GM12891 (cell line): ENCODE data around the gene FRYL.
"Not testable (repeated sequence)": the region's sequence is repeated elsewhere in the genome, so short reads cannot be mapped to it uniquely, and the experiment has no call there.

Source experiments
- DNase-seq: peaks from one replicate; pipeline ENCODE4 v3.0.0; 2011; ENCODE audit warnings: low spot score; ENCODE audit not compliant: insufficient read length
- FAIRE-seq: peaks from 2 replicates; lab custom pipeline; 2011; peaks lifted over from hg19 to GRCh38; lab: Jason Lieb, UNC
- PAX5 ChIP-seq: IDR thresholded peaks from 2 replicates; pipeline ENCODE4 v1.6.1; 2011; ENCODE audit warnings: low read length, moderate library complexity, mild to moderate bottlenecking; ENCODE audit not compliant: insufficient read depth, severe bottlenecking
- POLR2A ChIP-seq: IDR thresholded peaks from 2 replicates; pipeline ENCODE4 v1.6.1; 2011; ENCODE audit warnings: low read depth, low read length, control low read depth
- POLR2AphosphoS5 ChIP-seq: IDR thresholded peaks from 2 replicates; pipeline ENCODE4 v1.6.1; 2011; ENCODE audit warnings: low read depth, low read length, control low read depth
- POU2F2 ChIP-seq: IDR thresholded peaks from 2 replicates; pipeline ENCODE4 v1.6.1; 2011; ENCODE audit warnings: low read depth, mild to moderate bottlenecking, control low read depth, low read length, moderate library complexity
- SPI1 ChIP-seq: IDR thresholded peaks from 2 replicates; pipeline ENCODE4 v1.6.1; 2011; ENCODE audit warnings: low read depth, low read length, control low read depth
- TAF1 ChIP-seq: IDR thresholded peaks from 2 replicates; pipeline ENCODE4 v1.6.1; 2011; ENCODE audit warnings: low read depth, low read length, control low read depth

FRYL gene

DNA sequence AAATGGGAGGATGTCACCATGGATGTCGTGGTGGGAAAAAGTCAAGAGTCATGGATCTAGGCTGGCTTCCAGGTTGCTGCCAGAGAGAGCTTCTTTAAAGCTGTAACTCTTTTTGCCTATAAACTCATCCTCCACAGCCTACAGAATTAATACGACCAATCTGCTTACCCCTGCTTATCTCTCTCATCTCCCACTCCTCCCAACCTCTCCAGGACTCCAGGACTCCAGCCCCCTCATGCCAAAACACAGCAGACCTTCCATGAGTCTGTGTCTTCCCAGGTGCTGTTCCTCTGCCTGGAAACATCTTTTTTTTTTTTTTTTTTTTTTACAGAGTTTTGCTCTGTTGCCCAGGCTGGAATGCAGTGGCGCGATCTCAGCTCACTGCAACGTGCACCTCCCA lies 312.2 kb downstream of the FRYL start:
- no peak for TF ChIP-seq PAX5
- TF ChIP-seq POU2F2 = no peak
- no peak for TF ChIP-seq SPI1
- TF ChIP-seq TAF1 = no peak
- DNase-seq (no peak), FAIRE-seq (no peak)

- FAIRE-seq = no peak
- no peak for DNase-seq
- TF ChIP-seq SPI1 (no peak), TAF1 (no peak), PAX5 (no peak), POLR2A (no peak)
Measured at GRCh38 chr4:48467442-48467841, 312.6 kb downstream of the FRYL start.

GRCh38 chr4:48462363-48462762 lies 317.7 kb downstream of the FRYL start:
- no peak for TF ChIP-seq POU2F2
- TF ChIP-seq TAF1 = no peak
- no peak for TF ChIP-seq SPI1
- TF ChIP-seq POLR2AphosphoS5 = no peak
- TF ChIP-seq PAX5 = no peak
- DNase-seq = no peak
- no peak for FAIRE-seq

- no peak for DNase-seq
- FAIRE-seq = no peak
- TF ChIP-seq TAF1 = no peak
- no peak for TF ChIP-seq PAX5
- TF ChIP-seq POLR2A = no peak
Measured at GRCh38 chr4:48461000-48461399, 319.1 kb downstream of the FRYL start.

DNA sequence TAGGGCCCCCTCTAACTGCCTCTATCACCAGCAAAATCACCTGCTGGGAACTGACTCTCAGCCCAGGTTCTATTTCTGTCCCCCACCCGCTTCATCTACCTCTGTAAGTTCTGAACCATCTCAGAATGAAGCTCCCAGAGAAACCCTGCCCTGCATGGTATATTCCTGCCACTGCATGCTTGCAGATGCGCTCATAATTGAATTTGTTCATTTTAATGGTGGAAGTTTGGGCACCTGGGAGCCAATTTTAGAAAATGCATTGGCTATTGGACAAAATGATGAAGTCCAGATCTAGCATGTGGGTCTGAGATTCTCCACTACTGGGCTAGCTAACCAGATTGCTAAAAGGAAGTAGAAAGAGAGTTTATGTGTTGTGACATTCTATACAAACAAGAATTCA lies 325.5 kb downstream of the FRYL start:
- FAIRE-seq = no peak
- no peak for DNase-seq
- TF ChIP-seq PAX5 (no peak), POLR2A (no peak), TAF1 (no peak), POLR2AphosphoS5 (no peak), SPI1 (no peak), POU2F2 (no peak)

DNA sequence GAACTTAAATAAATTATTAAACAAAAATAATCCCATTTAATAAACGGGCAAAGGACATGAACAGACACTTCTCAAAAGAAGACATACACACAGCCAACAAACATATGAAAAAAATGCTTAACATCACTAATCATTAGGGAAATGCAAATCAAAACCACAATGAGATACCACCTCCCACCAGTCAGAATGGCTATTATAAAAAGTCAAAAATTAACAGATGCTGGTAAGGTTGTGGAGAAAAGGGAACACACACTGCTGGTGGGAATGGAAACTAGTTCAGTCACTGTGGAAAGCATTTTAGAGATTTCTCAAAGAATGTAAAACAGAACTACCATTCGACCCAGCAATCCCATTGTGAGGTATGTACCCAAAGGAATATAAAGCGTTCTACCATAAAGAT lies 328.4 kb downstream of the FRYL start:
- not testable (repeated sequence) for DNase-seq, FAIRE-seq

- no peak for TF ChIP-seq POLR2AphosphoS5
- TF ChIP-seq POU2F2 = no peak
- TF ChIP-seq SPI1 = no peak
- TF ChIP-seq PAX5 = no peak
- TF ChIP-seq POLR2A = no peak
- TF ChIP-seq TAF1 = no peak
- FAIRE-seq (no peak), DNase-seq (no peak)
Measured at GRCh38 chr4:48450740-48451139, 329.3 kb downstream of the FRYL start.

- TF ChIP-seq SPI1 (no peak), POLR2A (no peak), POLR2AphosphoS5 (no peak), PAX5 (no peak), TAF1 (no peak), POU2F2 (no peak)
- FAIRE-seq (no peak), DNase-seq (no peak)
Measured at GRCh38 chr4:48449151-48449550, 330.9 kb downstream of the FRYL start.
